ENCODE results near the gene TALDO1.

The TALDO1 gene

GRCh38 chr11:802018-802617 is 54.9 kb downstream of the TALDO1 start:
- DNase-seq, result no peak

- DNase-seq, result no peak
These were observed 55.6 kb downstream of the TALDO1 start for GRCh38 chr11:802693-803466.

- no peak for DNase-seq
These were observed 56.1 kb downstream of the TALDO1 start for GRCh38 chr11:803467-803742.

DNA sequence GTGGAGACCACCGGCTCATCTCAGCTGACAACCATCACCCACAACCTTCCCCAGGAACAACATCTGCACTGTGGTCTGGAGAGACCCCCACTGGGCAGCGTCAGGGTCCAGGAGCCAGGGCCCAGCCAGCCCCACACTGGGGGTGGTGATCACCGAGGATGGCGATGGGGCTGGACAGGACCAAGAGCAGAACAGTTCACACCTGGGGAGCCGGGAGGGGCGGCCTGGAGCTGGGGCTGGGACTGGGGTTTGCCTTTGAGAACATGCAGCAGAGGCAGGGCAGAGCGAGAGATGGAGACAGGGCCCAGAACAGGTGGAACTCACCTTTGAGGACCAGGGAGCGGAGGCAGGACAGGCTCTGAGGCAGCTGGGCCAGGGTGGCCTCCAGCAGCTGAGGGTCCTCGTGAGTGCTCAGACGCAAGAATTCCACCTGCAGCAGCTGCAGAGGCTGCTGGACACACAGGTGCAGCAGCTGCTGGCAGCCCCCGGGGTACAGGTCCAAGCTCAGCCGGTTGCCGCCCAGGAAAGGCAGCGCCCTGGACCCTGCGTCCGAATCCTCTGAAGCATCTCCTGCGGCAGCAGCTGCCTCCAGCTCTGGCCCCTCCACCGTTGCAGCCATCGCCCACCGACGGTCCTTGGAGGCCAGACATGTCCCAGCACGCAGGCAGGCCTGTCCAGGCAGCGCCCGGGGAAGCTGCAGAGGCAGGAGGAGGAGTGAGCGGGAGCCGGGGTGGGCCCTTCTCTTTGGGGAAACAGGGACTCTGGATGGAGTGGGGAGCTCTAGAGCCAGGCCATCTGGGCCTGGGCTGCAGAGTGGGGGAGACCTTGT is 56.7 kb downstream of the TALDO1 start:
- DNase-seq, result no peak

DNA sequence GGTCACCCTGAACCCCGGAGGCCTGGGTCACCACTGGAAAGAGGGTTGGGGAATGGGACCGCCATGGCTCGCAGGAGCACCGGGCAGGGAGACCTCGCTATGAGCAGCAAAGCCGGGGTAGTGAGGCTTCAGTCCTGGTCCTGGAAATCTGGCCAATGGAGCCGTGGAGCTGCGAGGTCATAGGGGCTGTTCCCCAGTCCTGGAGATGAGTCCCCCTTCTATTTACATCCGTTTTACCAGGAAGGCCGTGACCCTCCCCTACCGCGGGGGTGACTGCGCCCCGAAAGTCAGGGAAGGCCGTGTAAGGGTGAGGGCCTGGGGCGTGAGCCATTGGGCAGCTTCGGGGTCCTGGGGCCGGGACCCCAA is 57.3 kb downstream of the TALDO1 start:
- no peak for DNase-seq

GRCh38 chr11:808427-809286 is 61.4 kb downstream of the TALDO1 start:
- no peak for DNase-seq

GRCh38 chr11:809287-810039 is 62.2 kb downstream of the TALDO1 start, which contains the start of gene RPLP2:
TSS of gene RPLP2 (plus strand) at chr11:809967. CDS start at chr11:810235, 268 bp downstream.
- DNase-seq, result peak; percentile 96 to 97

- DNase-seq, result no peak
These were observed 62.8 kb downstream of the TALDO1 start for GRCh38 chr11:810040-810567.

DNA sequence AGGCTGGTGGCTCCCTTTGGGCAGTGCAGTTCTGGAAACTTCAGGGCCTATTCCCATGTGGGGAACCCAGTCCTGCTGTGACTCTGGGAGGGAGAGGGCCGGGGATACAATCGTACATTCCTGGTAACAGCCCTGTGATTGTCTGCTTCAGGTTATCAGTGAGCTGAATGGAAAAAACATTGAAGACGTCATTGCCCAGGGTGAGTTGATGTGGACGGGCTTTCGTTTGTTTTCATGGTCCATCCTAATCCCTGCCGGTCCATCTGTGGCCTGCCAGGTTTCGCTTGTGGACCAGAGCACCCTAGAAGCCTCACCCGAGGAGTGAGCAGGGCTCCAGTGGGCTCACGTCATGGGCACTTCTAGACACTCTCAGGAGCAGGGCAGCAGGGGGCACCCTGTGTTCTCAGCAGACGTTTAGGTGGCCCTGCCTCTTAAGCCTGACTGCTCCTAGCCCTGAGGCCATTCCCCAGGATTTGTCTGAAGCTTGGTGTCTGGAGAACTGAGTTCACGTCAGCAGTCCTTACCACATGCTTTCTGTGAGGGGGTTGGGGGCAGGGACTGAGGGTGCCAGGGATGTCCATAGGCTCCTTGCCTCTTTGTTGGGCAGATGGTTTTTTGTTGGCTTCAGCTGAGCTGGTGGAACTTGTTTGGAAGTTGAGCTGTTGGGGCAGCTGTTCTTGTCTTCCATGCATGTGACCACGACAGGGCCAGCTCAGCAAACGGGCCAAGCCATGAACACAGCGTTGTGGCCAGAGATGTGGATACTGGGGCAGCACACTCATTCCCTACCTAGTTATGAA is 64.4 kb downstream of the TALDO1 start:
- no peak for DNase-seq

DNA sequence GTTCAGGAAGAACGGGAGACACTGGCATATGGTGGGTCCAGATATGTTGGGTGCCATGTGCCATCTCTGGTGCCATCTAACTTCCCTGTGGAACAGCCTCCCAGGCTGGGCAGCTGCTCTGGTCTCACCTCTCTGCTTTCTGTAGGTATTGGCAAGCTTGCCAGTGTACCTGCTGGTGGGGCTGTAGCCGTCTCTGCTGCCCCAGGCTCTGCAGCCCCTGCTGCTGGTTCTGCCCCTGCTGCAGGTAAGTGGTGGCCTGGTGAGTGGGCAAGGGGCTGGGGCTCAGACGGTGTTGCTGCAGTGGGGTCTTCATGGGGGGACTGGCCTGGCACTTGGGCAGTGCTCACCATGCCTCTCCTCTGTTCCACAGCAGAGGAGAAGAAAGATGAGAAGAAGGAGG is 65.1 kb downstream of the TALDO1 start:
- no peak for DNase-seq

DNA sequence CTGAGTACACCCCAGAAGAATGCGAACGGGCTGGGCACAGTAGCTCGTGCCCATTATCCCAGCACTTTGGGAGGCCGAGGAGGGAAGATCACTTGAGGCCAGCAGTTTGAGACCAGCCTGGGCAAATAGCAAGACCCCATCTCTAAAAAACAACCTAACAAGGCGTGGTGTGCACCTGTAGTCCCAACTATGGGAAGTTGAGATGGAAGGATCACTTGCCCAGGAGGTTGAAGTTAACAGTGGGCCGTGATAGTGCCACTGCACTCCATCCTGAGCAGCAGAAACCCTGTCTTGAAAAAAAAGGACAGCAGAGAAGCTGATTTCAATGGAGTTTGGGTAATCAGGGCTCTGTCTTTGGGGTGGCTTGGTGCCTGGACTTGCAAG is 65.8 kb downstream of the TALDO1 start:
- DNase-seq, result no peak

DNA sequence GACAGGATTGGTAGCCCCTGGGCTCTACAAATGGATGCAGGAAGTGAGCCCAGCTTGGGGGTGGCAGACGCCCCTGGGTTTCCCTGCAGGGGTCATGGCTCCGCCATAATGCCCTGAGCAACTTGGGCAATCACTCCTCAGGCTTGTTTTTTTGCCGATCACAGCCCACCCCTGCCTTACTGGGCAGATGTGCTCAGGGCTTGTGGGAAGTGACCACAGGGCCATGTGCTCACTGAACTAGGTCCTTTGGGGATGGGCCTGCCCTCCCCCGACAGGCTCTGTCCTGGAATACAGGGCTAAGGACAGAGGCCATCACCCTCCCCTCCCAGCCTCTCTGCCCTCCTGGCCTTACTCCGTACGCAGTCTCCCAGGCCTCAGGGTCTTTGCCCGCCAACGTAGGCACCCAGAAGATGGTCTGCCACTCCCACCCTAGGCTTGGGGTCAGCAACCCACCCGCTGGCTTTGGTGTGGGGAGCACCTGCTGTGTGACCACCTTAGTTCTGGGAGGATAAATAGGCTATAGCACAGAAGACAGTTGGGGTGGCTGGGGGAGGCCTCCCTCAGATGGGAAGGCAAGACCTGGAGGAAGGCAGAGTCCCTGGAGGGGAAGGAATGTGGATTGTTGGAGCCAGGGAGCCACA is 66.3 kb downstream of the TALDO1 start:
- DNase-seq, result no peak

Measured in activated CD4-positive, alpha-beta T cell treated with anti-CD3 and anti-CD28 coated beads, Interleukin-2, amount 50 U/mL, for 4 hours (primary cell).